SK-N-SH treated with all-trans-retinoic acid at 6 μM for 48 hours (cell line): ENCODE results near the gene OXER1.

Source experiments
- ATAC-seq: fragments of 200-7000 bp; cut with Tn5 transposase; 3 replicates; pipeline ENCODE4 v1.9.1; 2020; ENCODE audit warnings: mild to moderate bottlenecking, moderate library complexity
- ARNTL ChIP-seq: fragments of 450-650 bp; formaldehyde crosslinking; IDR thresholded peaks from 2 replicates; pipeline ENCODE4 v1.5.0; 2020; ENCODE audit warnings: low read depth, mild to moderate bottlenecking, moderate library complexity, borderline replicate concordance
- BACH2 ChIP-seq: fragments of 250-450 bp; sonication (Bioruptor Pico); IDR thresholded peaks from 2 replicates; pipeline ENCODE4 v1.9.0; 2021; ENCODE audit warnings: mild to moderate bottlenecking, borderline replicate concordance
- CSDC2 ChIP-seq: fragments of 250-450 bp; sonication (Bioruptor Pico); IDR thresholded peaks from 2 replicates; pipeline ENCODE4 v1.5.0; 2020; ENCODE audit warnings: mild to moderate bottlenecking, moderate library complexity
- ESRRG ChIP-seq: fragments of 250-450 bp; sonication (Bioruptor Pico); IDR thresholded peaks from 2 replicates; pipeline ENCODE4 v1.6.1; 2021; ENCODE audit warnings: mild to moderate bottlenecking
- GLIS3 ChIP-seq: fragments of 250-450 bp; sonication (Bioruptor Pico); IDR thresholded peaks from 2 replicates; pipeline ENCODE4 v1.5.0; 2020; ENCODE audit warnings: mild to moderate bottlenecking, moderate library complexity
- ISL1 ChIP-seq: fragments of 250-450 bp; sonication (Bioruptor Pico); IDR thresholded peaks from 2 replicates; pipeline ENCODE4 v2.1.2; 2022; ENCODE audit warnings: mild to moderate bottlenecking, moderate library complexity
- OSR1 ChIP-seq: fragments of 250-450 bp; sonication (Bioruptor Pico); IDR thresholded peaks from 2 replicates; pipeline ENCODE4 v1.8.0; 2022; ENCODE audit warnings: moderate library complexity, mild to moderate bottlenecking, inconsistent platforms
- PPARA ChIP-seq: fragments of 250-450 bp; sonication (Bioruptor Pico); IDR thresholded peaks from 2 replicates; pipeline ENCODE4 v1.5.0; 2020; ENCODE audit warnings: mild to moderate bottlenecking, borderline replicate concordance
- RARB ChIP-seq: fragments of 250-450 bp; sonication (Bioruptor Pico); IDR thresholded peaks from 2 replicates; pipeline ENCODE4 v1.8.0; 2021; ENCODE audit warnings: mild to moderate bottlenecking, moderate library complexity
- SNAI2 ChIP-seq: fragments of 250-450 bp; sonication (Bioruptor Pico); IDR thresholded peaks from 2 replicates; pipeline ENCODE4 v1.5.0; 2020; ENCODE audit warnings: mild to moderate bottlenecking, moderate library complexity
- TCF4 ChIP-seq: fragments of 250-450 bp; sonication (Bioruptor Pico); IDR thresholded peaks from 2 replicates; pipeline ENCODE4 v1.8.0; 2021; ENCODE audit warnings: mild to moderate bottlenecking, moderate library complexity, borderline replicate concordance
- ZC3H10 ChIP-seq: fragments of 250-450 bp; sonication (Bioruptor Pico); IDR thresholded peaks from 2 replicates; pipeline ENCODE4 v1.5.1; 2021; ENCODE audit warnings: mild to moderate bottlenecking, moderate library complexity
- ZFP3 ChIP-seq: fragments of 250-450 bp; sonication (Bioruptor Pico); IDR thresholded peaks from 2 replicates; pipeline ENCODE4 v1.5.0; 2020; ENCODE audit warnings: mild to moderate bottlenecking, moderate library complexity
- ZNF565 ChIP-seq: fragments of 450-650 bp; formaldehyde crosslinking; conservative IDR thresholded peaks from 2 replicates; pipeline ENCODE4 v1.5.0; 2020; ENCODE audit warnings: low read depth, mild to moderate bottlenecking, moderate library complexity
- ZNF70 ChIP-seq: fragments of 450-650 bp; formaldehyde crosslinking; IDR thresholded peaks from 2 replicates; pipeline ENCODE4 v1.5.0; 2020; ENCODE audit warnings: mild to moderate bottlenecking, moderate library complexity
- ZNF8 ChIP-seq: fragments of 450-650 bp; formaldehyde crosslinking; IDR thresholded peaks from 2 replicates; pipeline ENCODE4 v1.5.0; 2020; ENCODE audit warnings: mild to moderate bottlenecking, moderate library complexity
- TF ChIP-seq, protein P1 (sequence below): fragments of 250-450 bp; sonication (Bioruptor Pico); IDR thresholded peaks from 2 replicates; pipeline ENCODE4 v1.5.1; 2020; ENCODE audit warnings: low read depth, mild to moderate bottlenecking, moderate library complexity
- TF ChIP-seq, protein P2 (sequence below): fragments of 250-450 bp; sonication (Bioruptor Pico); IDR thresholded peaks from 2 replicates; pipeline ENCODE4 v1.8.0; 2021; ENCODE audit warnings: low read depth, mild to moderate bottlenecking, moderate library complexity, borderline replicate concordance
- TF ChIP-seq, protein P3 (sequence below): fragments of 250-450 bp; sonication (Bioruptor Pico); IDR thresholded peaks from 2 replicates; pipeline ENCODE4 v1.5.0; 2020; ENCODE audit warnings: mild to moderate bottlenecking, moderate library complexity

The OXER1 gene

DNA sequence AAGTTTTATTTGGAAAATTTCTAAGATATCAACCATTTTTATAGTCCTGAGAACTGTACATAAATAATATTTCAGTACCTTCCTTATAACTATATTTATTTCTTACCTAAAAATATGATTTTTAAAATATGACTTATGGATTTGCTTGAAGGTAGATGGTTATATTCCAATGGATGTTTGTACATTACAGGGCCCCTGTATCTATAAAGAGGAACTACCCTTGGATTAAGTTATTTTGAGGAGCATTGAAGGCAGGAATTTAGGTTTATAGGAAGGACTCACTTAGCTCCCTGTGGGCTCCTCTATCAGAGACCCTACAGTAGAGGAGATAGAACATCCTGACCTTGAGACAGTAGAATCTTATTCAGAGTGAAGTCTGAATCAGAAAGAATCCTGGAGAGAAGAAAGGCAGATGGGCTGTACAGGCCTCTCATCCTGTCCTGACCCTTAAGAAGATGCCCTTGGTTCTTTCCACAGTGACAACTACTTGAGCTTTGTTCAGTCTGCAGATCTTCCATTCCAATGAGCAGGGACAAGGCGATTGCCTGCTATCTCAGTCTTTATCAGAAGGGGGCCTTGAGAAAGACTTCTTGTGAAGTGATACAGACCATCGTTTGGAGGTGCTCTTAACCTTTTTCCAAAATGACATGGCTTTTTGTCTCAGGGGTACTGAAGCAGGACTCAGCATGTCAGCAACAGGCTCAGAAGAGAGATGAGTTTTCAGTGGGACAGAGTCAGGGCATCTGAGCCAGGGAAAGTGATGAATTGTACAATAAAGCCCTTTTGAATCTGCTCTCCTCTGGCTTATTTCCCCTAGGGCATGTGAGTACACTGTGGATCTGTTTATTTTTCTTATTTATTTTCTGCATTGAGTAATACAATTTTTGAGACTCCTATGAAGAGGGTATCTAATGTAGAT, 20.9 kb downstream of the OXER1 start:
- no peak for TF ChIP-seq BACH2 (CRISPR knock-in tag)
- TF ChIP-seq, protein P1, sequence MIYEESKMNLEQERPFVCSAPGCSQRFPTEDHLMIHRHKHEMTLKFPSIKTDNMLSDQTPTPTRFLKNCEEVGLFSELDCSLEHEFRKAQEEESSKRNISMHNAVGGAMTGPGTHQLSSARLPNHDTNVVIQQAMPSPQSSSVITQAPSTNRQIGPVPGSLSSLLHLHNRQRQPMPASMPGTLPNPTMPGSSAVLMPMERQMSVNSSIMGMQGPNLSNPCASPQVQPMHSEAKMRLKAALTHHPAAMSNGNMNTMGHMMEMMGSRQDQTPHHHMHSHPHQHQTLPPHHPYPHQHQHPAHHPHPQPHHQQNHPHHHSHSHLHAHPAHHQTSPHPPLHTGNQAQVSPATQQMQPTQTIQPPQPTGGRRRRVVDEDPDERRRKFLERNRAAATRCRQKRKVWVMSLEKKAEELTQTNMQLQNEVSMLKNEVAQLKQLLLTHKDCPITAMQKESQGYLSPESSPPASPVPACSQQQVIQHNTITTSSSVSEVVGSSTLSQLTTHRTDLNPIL (CRISPR knock-in tag), result no peak
- no peak for TF ChIP-seq RARB (CRISPR knock-in tag)
- TF ChIP-seq, protein P2, sequence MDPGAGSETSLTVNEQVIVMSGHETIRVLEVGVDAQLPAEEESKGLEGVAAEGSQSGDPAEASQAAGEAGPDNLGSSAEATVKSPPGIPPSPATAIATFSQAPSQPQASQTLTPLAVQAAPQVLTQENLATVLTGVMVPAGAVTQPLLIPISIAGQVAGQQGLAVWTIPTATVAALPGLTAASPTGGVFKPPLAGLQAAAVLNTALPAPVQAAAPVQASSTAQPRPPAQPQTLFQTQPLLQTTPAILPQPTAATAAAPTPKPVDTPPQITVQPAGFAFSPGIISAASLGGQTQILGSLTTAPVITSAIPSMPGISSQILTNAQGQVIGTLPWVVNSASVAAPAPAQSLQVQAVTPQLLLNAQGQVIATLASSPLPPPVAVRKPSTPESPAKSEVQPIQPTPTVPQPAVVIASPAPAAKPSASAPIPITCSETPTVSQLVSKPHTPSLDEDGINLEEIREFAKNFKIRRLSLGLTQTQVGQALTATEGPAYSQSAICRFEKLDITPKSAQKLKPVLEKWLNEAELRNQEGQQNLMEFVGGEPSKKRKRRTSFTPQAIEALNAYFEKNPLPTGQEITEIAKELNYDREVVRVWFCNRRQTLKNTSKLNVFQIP (CRISPR knock-in tag), result no peak
- no peak for TF ChIP-seq ESRRG (CRISPR knock-in tag)
- no peak for TF ChIP-seq TCF4 (CRISPR knock-in tag)
- TF ChIP-seq SNAI2 (CRISPR knock-in tag), result no peak
- no peak for TF ChIP-seq ZNF8 (CRISPR knock-in tag)
- TF ChIP-seq PPARA (CRISPR knock-in tag), result no peak
- no peak for TF ChIP-seq ARNTL (CRISPR knock-in tag)
- TF ChIP-seq ZFP3 (CRISPR knock-in tag), result no peak
- TF ChIP-seq GLIS3 (CRISPR knock-in tag), result no peak
- TF ChIP-seq ZNF70, result no peak
- no peak for TF ChIP-seq ZNF565 (CRISPR knock-in tag)
- no peak for TF ChIP-seq OSR1 (CRISPR knock-in tag)
- no peak for ATAC-seq

DNA sequence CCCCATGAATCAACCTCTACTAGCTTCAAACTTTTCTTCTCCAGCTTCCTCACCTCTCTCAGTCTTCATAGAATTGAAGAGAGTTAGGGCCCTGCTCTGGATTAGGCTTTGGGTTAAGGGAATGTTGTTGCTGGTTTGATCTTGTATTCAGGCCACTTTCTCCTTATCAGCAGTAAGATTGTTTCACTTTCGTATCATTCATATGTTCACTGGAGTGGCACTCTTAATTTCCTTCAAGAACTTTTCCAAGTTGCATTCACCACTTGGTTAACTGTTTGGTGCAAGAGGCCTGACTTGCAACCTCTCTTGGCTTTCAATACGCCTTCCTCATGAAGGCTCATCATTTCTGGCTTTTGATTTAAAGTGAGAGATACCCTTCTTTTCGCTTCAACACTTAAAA, 22.8 kb downstream of the OXER1 start:
- TF ChIP-seq ZFP3 (CRISPR knock-in tag), result no peak
- no peak for TF ChIP-seq ZNF8 (CRISPR knock-in tag)
- no peak for TF ChIP-seq ESRRG (CRISPR knock-in tag)
- TF ChIP-seq, protein P2 (CRISPR knock-in tag), result no peak
- TF ChIP-seq ISL1 (CRISPR knock-in tag), result no peak
- TF ChIP-seq ARNTL (CRISPR knock-in tag), result no peak
- TF ChIP-seq PPARA (CRISPR knock-in tag), result no peak
- TF ChIP-seq ZNF565 (CRISPR knock-in tag), result no peak
- TF ChIP-seq ZNF70, result no peak
- TF ChIP-seq RARB (CRISPR knock-in tag), result no peak
- TF ChIP-seq SNAI2 (CRISPR knock-in tag), result no peak

DNA sequence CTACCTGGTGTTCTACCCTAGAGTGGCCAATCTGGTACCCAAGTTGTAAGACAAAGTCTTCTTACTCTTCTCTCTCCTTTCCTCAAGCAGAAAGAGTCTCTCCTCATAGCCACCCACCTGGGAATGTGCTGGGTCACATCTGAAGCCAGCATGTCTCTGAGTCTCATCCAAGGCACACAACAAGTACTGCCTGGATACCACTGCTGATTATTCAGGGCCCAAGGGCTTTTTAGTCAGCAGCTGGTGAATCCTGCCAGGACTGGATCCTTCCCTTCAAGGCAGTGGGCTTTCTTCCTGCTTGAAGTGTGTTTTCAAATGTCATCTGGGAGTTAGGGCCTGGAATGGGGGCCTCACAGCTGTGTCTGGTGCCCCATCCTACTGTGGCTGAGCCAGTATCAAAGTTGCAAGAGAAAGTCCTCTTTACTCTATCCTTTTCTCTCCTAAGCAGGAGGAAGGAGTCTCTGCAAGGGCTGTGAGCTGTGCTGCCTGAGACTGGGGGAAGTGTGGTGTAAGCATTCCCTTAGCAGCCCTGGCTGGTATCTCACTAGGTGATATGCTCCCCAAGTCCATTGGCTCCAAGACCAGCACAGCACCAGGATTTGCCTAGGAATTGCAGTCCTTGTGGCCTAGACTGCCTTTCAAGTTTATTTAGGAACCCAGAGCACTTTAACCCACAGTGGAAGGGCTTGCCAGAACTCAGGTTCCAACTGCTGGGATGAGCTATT, 27.2 kb downstream of the OXER1 start:
- TF ChIP-seq ZNF565 (CRISPR knock-in tag) (no peak), CSDC2 (CRISPR knock-in tag) (no peak), ZC3H10 (no peak), ZNF8 (CRISPR knock-in tag) (no peak), TCF4 (CRISPR knock-in tag) (no peak)
- TF ChIP-seq, protein P3, sequence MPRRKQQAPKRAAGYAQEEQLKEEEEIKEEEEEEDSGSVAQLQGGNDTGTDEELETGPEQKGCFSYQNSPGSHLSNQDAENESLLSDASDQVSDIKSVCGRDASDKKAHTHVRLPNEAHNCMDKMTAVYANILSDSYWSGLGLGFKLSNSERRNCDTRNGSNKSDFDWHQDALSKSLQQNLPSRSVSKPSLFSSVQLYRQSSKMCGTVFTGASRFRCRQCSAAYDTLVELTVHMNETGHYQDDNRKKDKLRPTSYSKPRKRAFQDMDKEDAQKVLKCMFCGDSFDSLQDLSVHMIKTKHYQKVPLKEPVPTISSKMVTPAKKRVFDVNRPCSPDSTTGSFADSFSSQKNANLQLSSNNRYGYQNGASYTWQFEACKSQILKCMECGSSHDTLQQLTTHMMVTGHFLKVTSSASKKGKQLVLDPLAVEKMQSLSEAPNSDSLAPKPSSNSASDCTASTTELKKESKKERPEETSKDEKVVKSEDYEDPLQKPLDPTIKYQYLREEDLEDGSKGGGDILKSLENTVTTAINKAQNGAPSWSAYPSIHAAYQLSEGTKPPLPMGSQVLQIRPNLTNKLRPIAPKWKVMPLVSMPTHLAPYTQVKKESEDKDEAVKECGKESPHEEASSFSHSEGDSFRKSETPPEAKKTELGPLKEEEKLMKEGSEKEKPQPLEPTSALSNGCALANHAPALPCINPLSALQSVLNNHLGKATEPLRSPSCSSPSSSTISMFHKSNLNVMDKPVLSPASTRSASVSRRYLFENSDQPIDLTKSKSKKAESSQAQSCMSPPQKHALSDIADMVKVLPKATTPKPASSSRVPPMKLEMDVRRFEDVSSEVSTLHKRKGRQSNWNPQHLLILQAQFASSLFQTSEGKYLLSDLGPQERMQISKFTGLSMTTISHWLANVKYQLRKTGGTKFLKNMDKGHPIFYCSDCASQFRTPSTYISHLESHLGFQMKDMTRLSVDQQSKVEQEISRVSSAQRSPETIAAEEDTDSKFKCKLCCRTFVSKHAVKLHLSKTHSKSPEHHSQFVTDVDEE, result no peak
- TF ChIP-seq, protein P1 (CRISPR knock-in tag), result no peak
- ATAC-seq, result no peak

More for the DNA sequence above, 22.8 kb downstream of the OXER1 start:
- ATAC-seq, result no peak
